Lower leg skin (tissue), 3 donors: ENCODE measurements around the gene DKC1.

Experiments used
- CTCF ChIP-seq, 3 donors: fragments of 450-650 bp; IDR thresholded peaks; one replicate each; pipeline ENCODE4 v1.5.1; 2016; ENCODE audit warnings: antibody characterized with exemption in 3 of 3, mild to moderate bottlenecking in 3 of 3, moderate library complexity in 2 of 3
- POLR2A ChIP-seq, 2 donors: fragments of 450-650 bp; IDR thresholded peaks; one replicate each; pipeline ENCODE4 v1.6.1; 2016 to 2017; ENCODE audit warnings: antibody characterized with exemption in 2 of 2, mild to moderate bottlenecking in 1 of 2, moderate library complexity in 1 of 2

- TF ChIP-seq POLR2A (IDR thresholded peaks at IDR 0.05) (no peak), CTCF (IDR thresholded peaks at IDR 0.05) (no peak)
These were observed 14.1 kb downstream of the DKC1 start for GRCh38 chrX:154776753-154777152.
